K562 (cell line): Measurements from ENCODE around the gene SRGAP2B. TPM values are rescaled to one million over a fixed set of nuclear protein-coding genes. Genes with fewer than 3 reads are reported as not detected.
"Not testable (repeated sequence)": the region's sequence is repeated elsewhere in the genome, so short reads cannot be mapped to it uniquely, and the experiment has no call there.

Source experiments
- ATAC-seq: fragments of 200-7000 bp; cut with Tn5 transposase; 3 replicates; pipeline ENCODE4 v1.9.1; 2020; ENCODE audit warnings: moderate library complexity
- BruUV-seq: library from RNA; stranded (reverse); fragments of 400-500 nt; replicated peaks from 2 replicates; lab custom pipeline; 2021; lab: Mats Ljungman, UMichigan
- CTCF ChIA-PET: fragments of 300-600 bp; formaldehyde crosslinking; extraction: SDS; loops from one replicate; lab custom pipeline; 2021; ENCODE audit warnings: low intra/inter-chr PET ratio; lab: Yijun Ruan, JAX
- POLR2A ChIA-PET: fragments of 300-600, 350-650 bp; sonication (Branson Sonifier 250); formaldehyde crosslinking; extraction: SDS; loops from one replicate; lab custom pipeline; 2021; ENCODE audit warnings: antibody characterized with exemption, inconsistent platforms; lab: Yijun Ruan, JAX
- DNase-seq, 4 experiments: peaks; one replicate each; pipeline versions ENCODE4 v3.0.0 to v3.0.0-alpha.2; 2011 to 2018; ENCODE audit warnings: low spot score in 3 of 4, mixed read lengths in 3 of 4; ENCODE audit errors: extremely low read depth in 1 of 4
- FAIRE-seq: peaks from 2 replicates; lab custom pipeline; 2011; peaks lifted over from hg19 to GRCh38; lab: Jason Lieb, UNC
- H2AFZ ChIP-seq: 2 replicates; pipeline ENCODE4 v1.6.0; 2011; ENCODE audit warnings: low read depth, low read length, control low read depth, inconsistent platforms
- H3K27ac ChIP-seq: fragments of 200-600 bp; 3 replicates; pipeline ENCODE4 v1.8.0; 2011; ENCODE audit warnings: low read depth, mild to moderate bottlenecking, control low read depth, inconsistent platforms, low read length, moderate library complexity, mixed read lengths; ENCODE audit errors: extremely low read depth
- H3K27me3 ChIP-seq, 2 experiments: fragments of 300-600 bp in 1 of 2; 2 replicates in 1 of 2; 3 replicates in 1 of 2; pipeline versions ENCODE4 v1.6.0 to v1.8.0; 2011; ENCODE audit warnings: inconsistent platforms in 2 of 2, low read length in 2 of 2, mild to moderate bottlenecking in 1 of 2, mixed read lengths in 1 of 2, moderate library complexity in 1 of 2; ENCODE audit not compliant: control insufficient read depth in 2 of 2, insufficient read depth in 2 of 2
- H3K36me3 ChIP-seq: fragments of 300-600 bp; 3 replicates; pipeline ENCODE4 v1.8.0; 2011; ENCODE audit warnings: mild to moderate bottlenecking, low read length, inconsistent platforms; ENCODE audit not compliant: control insufficient read depth, insufficient read depth
- H3K4me1 ChIP-seq, 2 experiments: fragments of 200-600 bp in 1 of 2; replicated peaks in 1 of 2; 2 replicates in 1 of 2; 3 replicates in 1 of 2; pipeline versions ENCODE4 v1.5.1 to v1.8.0; 2011; ENCODE audit warnings: inconsistent platforms in 2 of 2, low read length in 2 of 2, mild to moderate bottlenecking in 1 of 2, mixed read lengths in 1 of 2, moderate library complexity in 1 of 2; ENCODE audit not compliant: control insufficient read depth in 2 of 2, insufficient read depth in 2 of 2
- H3K4me2 ChIP-seq: 2 replicates; pipeline ENCODE4 v1.6.1; 2011; ENCODE audit warnings: low read length, control low read depth, inconsistent platforms, mixed read lengths; ENCODE audit not compliant: insufficient read depth
- H3K4me3 ChIP-seq: fragments of 200-600 bp; sonication (generic), shearing (Covaris generic); 2 replicates; pipeline ENCODE4 v1.5.1; 2016; ENCODE audit warnings: control low read depth, inconsistent platforms
- H3K79me2 ChIP-seq: fragments of 200-600 bp; 3 replicates; pipeline ENCODE4 v1.8.0; 2011; ENCODE audit warnings: low read length, inconsistent platforms; ENCODE audit not compliant: control insufficient read depth, insufficient read depth
- H3K9ac ChIP-seq, 2 experiments: 2 replicates each; pipeline versions ENCODE4 v1.6.0 to v1.6.1; 2011; ENCODE audit warnings: low read depth in 2 of 2, low read length in 2 of 2, control low read depth in 1 of 2, inconsistent platforms in 1 of 2, mild to moderate bottlenecking in 1 of 2, mixed read lengths in 1 of 2; ENCODE audit not compliant: insufficient read depth in 1 of 2
- H3K9me1 ChIP-seq: one replicate; pipeline ENCODE4 v1.6.0; 2011; ENCODE audit warnings: inconsistent platforms, mild to moderate bottlenecking, low read length, moderate library complexity; ENCODE audit not compliant: control insufficient read depth, insufficient read depth
- H3K9me3 ChIP-seq: replicated peaks from 2 replicates; pipeline ENCODE4 v1.5.1; 2011; ENCODE audit warnings: low read depth, low read length, inconsistent platforms; ENCODE audit not compliant: control insufficient read depth, insufficient read depth
- H4K20me1 ChIP-seq: replicated peaks from 2 replicates; pipeline ENCODE4 v1.6.1; 2011; ENCODE audit warnings: low read length, inconsistent platforms, mixed read lengths; ENCODE audit not compliant: control insufficient read depth, insufficient read depth
- WGBS: fragments of 100-300 bp; shearing (Covaris generic); methylation state at CpG from one replicate; pipeline ENCODE4 v1.1.6; 2016; ENCODE audit warnings: low coverage, mixed read lengths; ENCODE audit not compliant: insufficient coverage; ENCODE audit errors: missing lambda C conversion rate; 5-methylcytosine and 5-hydroxymethylcytosine counted together
- in situ Hi-C: fragments of 300-500 bp; cut with MboI; formaldehyde crosslinking; loops from 4 replicates; pipeline ENCODE4 v1.15.0; 2018; ENCODE audit warnings: inconsistent platforms, mixed read lengths
- intact Hi-C: fragments of 100-400 bp; cut with micrococcal nuclease; formaldehyde crosslinking; loops from 2 replicates; pipeline ENCODE4 v1.14.2; 2022
- polyA plus RNA-seq, 8 experiments: library from polyadenylated mRNA; depleted of rRNA in 4 of 8; stranded (reverse) in 5 of 8; unstranded in 3 of 8; fragments of >200 nt; fragmentation: Nextera tagmentation in 2 of 8; fragmentation: Illumina TruSeq in 1 of 8; extraction: Ambion mirVana in 2 of 8; extraction: Trizol in 1 of 8; gene quantifications; 2 replicates each; pipeline versions ENCODE4 v1.2.1 to v1.2.3, GENCODE V29; 2011 to 2014; ENCODE audit warnings: inconsistent platforms in 1 of 8, missing spikeins in 1 of 8
- total RNA-seq, 7 experiments: library from RNA; depleted of rRNA in 6 of 7; stranded (reverse); fragments of >200 nt in 6 of 7; fragmentation: Illumina TruSeq in 2 of 7; extraction: Trizol in 2 of 7; gene quantifications; 2 replicates each; pipeline versions ENCODE4 v1.2.1 to v1.2.3, GENCODE V29; 2011 to 2021; ENCODE audit warnings: low replicate concordance in 1 of 7

Gene SRGAP2B
- total and polyA plus RNA-seq, 9 of the 15 experiments (the other 6 are each of a cell fraction or from before 2014, with no cell fraction given), result 2.5 to 17.6 (median 4.0) TPM

GRCh38 chr1:145047553-145047952, 47.6 kb downstream of the SRGAP2B start:
- H3K9me1 ChIP-seq, H3K4me2 ChIP-seq, H3K27me3 ChIP-seq, H2AFZ ChIP-seq, H4K20me1 ChIP-seq, H3K9me3 ChIP-seq, H3K9ac ChIP-seq, in situ Hi-C loops, FAIRE-seq, H3K36me3 ChIP-seq, intact Hi-C loops, H3K79me2 ChIP-seq, BruUV-seq, DNase-seq, H3K4me1 ChIP-seq, H3K27ac ChIP-seq, CTCF ChIA-PET, POLR2A ChIA-PET, H3K4me3 ChIP-seq: not testable (repeated sequence)
- WGBS, result no CpG with 5 or more reads among the region's 1 CpG
- ATAC-seq, result peak; percentile 8; the same call in 1 of the 3 replicates

GRCh38 chr1:145045571-145046273, 49.4 kb downstream of the SRGAP2B start:
- FAIRE-seq, H3K36me3 ChIP-seq, H3K4me2 ChIP-seq, H3K9me3 ChIP-seq, H2AFZ ChIP-seq, H3K79me2 ChIP-seq, CTCF ChIA-PET, in situ Hi-C loops, H3K27ac ChIP-seq, H4K20me1 ChIP-seq, BruUV-seq, H3K9me1 ChIP-seq, DNase-seq, H3K9ac ChIP-seq, H3K4me1 ChIP-seq, H3K27me3 ChIP-seq, POLR2A ChIA-PET, intact Hi-C loops, H3K4me3 ChIP-seq: not testable (repeated sequence)
- WGBS, result no CpG with 5 or more reads among the region's 5 CpGs
- peak; percentile 44 for ATAC-seq

- H3K27ac ChIP-seq, in situ Hi-C loops, H3K4me1 ChIP-seq, H3K9ac ChIP-seq, DNase-seq, H3K4me3 ChIP-seq, CTCF ChIA-PET, intact Hi-C loops, H3K9me3 ChIP-seq, H3K9me1 ChIP-seq, BruUV-seq, H2AFZ ChIP-seq, H3K4me2 ChIP-seq, FAIRE-seq, POLR2A ChIA-PET, H3K79me2 ChIP-seq, H4K20me1 ChIP-seq, H3K36me3 ChIP-seq, H3K27me3 ChIP-seq: not testable (repeated sequence)
- peak; percentile 71 for ATAC-seq
- WGBS, result no CpG with 5 or more reads among the region's 1 CpG
These were observed 53.6 kb downstream of the SRGAP2B start for GRCh38 chr1:145041519-145041918.
